ENCODE results near the gene RNU1-2. TPM values are rescaled to one million over a fixed set of nuclear protein-coding genes. Genes with fewer than 3 reads are reported as not detected.
"Not testable (repeated sequence)": the region's sequence is repeated elsewhere in the genome, so short reads cannot be mapped to it uniquely, and the experiment has no call there.

RNU1-2 gene
- total RNA-seq, 5 donors from 2014 or later (not counting 1 experiment from before 2014, with no cell fraction given) = 2,148 to 4,743 (median 3,650) TPM

DNA sequence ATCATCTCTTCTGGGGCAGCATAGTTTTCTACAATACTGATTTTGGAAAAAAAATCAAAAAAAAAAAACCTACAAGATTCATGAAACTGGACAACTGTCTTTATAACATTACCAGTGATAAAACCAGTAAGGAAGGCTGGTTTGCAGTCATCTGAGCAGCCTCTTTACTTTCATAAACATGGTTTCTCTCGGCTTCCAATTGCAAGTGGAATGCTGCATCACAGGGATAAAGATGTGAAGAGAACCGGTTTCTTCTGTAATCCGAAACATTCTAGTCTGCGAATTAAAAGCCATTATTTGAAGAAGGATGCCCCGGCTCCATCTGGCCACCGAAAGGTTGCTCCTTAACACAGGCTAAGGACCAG lies 565 bp upstream of the RNU1-2 start:
- peak overlapping the region; percentile 46 to 84 (median 80) for H3K4me3 Mint-ChIP-seq
- CTCF ChIA-PET; H3K27me3 Mint-ChIP-seq; H3K36me3 ChIP-seq (ENCODE audit: control insufficient read depth in 2 of 2, extremely low read depth in 1 of 2, insufficient read depth in 1 of 2, low read length in 1 of 2); H3K9me3 Mint-ChIP-seq; H3K27me3 ChIP-seq (replicated peaks in 1 of 2; ENCODE audit: control insufficient read depth in 2 of 2, extremely low read depth in 1 of 2, insufficient read depth in 2 of 2, low read length in 1 of 2); H3K9me3 ChIP-seq; ATAC-seq (replicated peaks in 1 of 4); POLR2A ChIA-PET; DNase-seq; H3K36me3 Mint-ChIP-seq: not testable (repeated sequence)
- WGBS (ENCODE audit: insufficient coverage) = no CpG with 5 or more reads among the region's 6 CpGs
- H3K4me3 ChIP-seq (ENCODE audit: control insufficient read depth in 1 of 2, extremely low read depth in 1 of 2, low read length in 1 of 2) = peak overlapping the region in 1 of 2 donors; percentile 47
- H3K4me1 Mint-ChIP-seq = peaks cover 25 to 41% (median 31%) of the 10 kb centered on the region in 3 donors
- peak overlapping the region; percentile 97 for H3K27ac ChIP-seq (ENCODE audit: low read length)
- H3K27ac Mint-ChIP-seq = peak overlapping the region; percentile 100
- H3K4me1 ChIP-seq (ENCODE audit: control insufficient read depth in 1 of 2, extremely low read depth in 1 of 2, insufficient read depth in 2 of 2, low read length in 2 of 2) = peaks cover 5 to 13% of the 10 kb centered on the region in 2 experiments

DNA sequence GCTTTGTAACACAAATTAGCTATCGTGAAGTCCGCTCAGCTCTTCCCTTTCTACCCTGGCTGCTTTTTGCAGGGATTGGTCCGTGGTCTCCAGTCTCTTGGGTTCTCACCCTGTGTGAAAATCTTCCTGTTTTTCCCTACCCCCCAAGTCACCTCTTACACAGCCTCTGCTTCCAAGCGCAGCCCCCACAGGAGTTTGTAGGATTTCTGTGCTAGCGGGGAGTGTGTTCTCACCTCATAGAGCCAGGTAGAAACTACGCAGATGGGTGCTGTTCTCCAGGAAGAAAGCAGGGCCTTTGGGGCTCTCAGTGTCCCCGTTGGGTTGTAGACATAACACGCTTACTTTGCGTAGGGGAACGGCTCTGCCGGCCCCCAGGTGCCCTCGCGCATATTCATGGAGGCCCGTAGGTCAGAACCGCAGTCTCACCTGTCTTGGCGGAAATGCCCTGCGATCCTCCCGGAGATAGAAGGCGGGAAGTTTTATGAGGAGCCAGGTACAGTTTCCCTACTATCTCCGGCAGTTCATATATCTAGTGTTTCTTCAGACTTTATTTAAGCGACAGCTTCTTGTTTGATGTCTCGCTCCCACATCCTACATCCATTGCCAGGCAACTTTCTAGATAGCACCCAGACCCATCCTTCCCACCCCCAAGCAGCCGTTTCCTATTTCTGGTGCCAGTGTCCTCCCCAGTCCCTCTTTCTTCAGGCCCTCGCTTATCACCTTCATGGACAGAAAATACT lies 706 bp downstream of the RNU1-2 start:
- not testable (repeated sequence) for H3K27me3 Mint-ChIP-seq; H3K36me3 ChIP-seq (ENCODE audit: control insufficient read depth in 2 of 2, extremely low read depth in 1 of 2, insufficient read depth in 1 of 2, low read length in 1 of 2); H3K9me3 ChIP-seq; H3K36me3 Mint-ChIP-seq; H3K27me3 ChIP-seq (replicated peaks in 1 of 2; ENCODE audit: control insufficient read depth in 2 of 2, extremely low read depth in 1 of 2, insufficient read depth in 2 of 2, low read length in 1 of 2); H3K9me3 Mint-ChIP-seq
- Mint-ChIP-seq H3K27ac (peak overlapping the region; percentile 100), H3K4me3 (peak overlapping the region; percentile 65 to 84 (median 80)), H3K4me1 (peaks cover 35 to 47% (median 41%) of the 10 kb centered on the region in 3 donors)
- ChIA-PET CTCF (interaction anchor here in 1 of 2 donors (0.6 kb wide), 1 partner anchor 19 kb away, joined by 5 read pairs; no protein-coding TSS in a partner anchor), POLR2A (interaction anchor here in 1 of 2 donors (0.7 kb wide), 1 partner anchor 9 kb away, joined by 4 read pairs; no protein-coding TSS in a partner anchor)
- WGBS (ENCODE audit: insufficient coverage) = 23% methylated on average over 19 of the region's 24 CpGs
- Histone ChIP-seq H3K27ac (ENCODE audit: low read length) (peak overlapping the region; percentile 97), H3K4me3 (ENCODE audit: control insufficient read depth in 1 of 2, extremely low read depth in 1 of 2, low read length in 1 of 2) (peak overlapping the region in 1 of 2 donors; percentile 47), H3K4me1 (ENCODE audit: control insufficient read depth in 1 of 2, extremely low read depth in 1 of 2, insufficient read depth in 2 of 2, low read length in 2 of 2) (peaks cover 10 to 16% of the 10 kb centered on the region in 2 experiments)
- ATAC-seq (replicated peaks in 1 of 4) (peak in 3 of 4 experiments; percentile 4 to 9 (median 8)), DNase-seq (peak in 34 of 35 experiments; percentile 27 to 83 (median 52))

DNA sequence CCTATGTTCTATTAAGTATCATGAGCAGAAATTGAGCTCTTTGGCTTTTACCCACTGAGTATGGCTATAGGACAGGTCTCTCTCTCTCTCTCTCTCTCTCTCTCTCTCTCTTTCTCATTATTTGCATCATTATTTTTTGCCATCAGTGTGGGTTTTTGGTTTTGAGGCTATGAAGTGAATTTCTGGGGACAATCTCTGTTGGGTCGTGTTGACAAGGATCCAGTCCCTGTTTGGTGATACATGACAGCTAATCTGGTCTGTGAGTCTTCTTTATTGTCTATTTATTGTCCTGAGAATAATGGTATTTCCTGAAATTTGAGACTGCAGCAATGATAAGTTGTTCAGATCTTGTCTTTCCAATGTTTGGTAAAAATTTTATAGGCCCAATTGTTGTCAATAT lies 1.9 kb downstream of the RNU1-2 start:
- H3K36me3 ChIP-seq (ENCODE audit: control insufficient read depth in 2 of 2, extremely low read depth in 1 of 2, insufficient read depth in 1 of 2, low read length in 1 of 2); H3K9me3 Mint-ChIP-seq; H3K9me3 ChIP-seq; CTCF ChIA-PET; H3K36me3 Mint-ChIP-seq; H3K27me3 ChIP-seq (replicated peaks in 1 of 2; ENCODE audit: control insufficient read depth in 2 of 2, extremely low read depth in 1 of 2, insufficient read depth in 2 of 2, low read length in 1 of 2); DNase-seq; H3K27ac ChIP-seq (ENCODE audit: low read length); H3K27me3 Mint-ChIP-seq; H3K4me3 ChIP-seq (ENCODE audit: control insufficient read depth in 1 of 2, extremely low read depth in 1 of 2, low read length in 1 of 2); ATAC-seq (replicated peaks in 1 of 4): not testable (repeated sequence)
- peaks cover 12 to 18% of the 10 kb centered on the region in 2 experiments for H3K4me1 ChIP-seq (ENCODE audit: control insufficient read depth in 1 of 2, extremely low read depth in 1 of 2, insufficient read depth in 2 of 2, low read length in 2 of 2)
- H3K4me1 Mint-ChIP-seq = peaks cover 40 to 55% (median 42%) of the 10 kb centered on the region in 3 donors
- H3K4me3 Mint-ChIP-seq = peak overlapping the region; percentile 65 to 84 (median 73)
- POLR2A ChIA-PET = interaction anchor here in 1 of 2 donors (0.6 kb wide), 1 partner anchor 154 kb away, joined by 3 read pairs; no protein-coding TSS in a partner anchor
- peak overlapping the region; percentile 93 to 100 for H3K27ac Mint-ChIP-seq
- no CpG with 5 or more reads among the region's 1 CpG for WGBS (ENCODE audit: insufficient coverage)

DNA sequence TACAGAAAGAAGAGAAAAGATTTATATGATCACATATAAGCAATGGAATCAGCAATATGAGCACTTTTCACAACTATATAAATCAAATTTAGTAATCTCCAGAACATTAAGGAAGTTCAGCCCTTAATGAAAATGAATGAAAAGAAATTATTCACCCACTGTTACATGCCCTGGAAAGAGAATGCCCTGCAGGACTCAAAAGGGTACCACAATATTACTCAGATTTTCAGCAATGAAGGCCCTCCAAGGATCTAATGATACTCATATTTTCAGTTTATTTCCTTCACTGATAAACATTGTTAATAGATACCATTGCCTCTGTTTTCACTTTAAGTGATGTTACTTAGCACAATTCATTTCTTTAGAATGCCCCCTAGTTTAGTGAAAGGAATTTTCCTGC lies 2.5 kb downstream of the RNU1-2 start:
- H3K36me3 ChIP-seq (ENCODE audit: control insufficient read depth in 2 of 2, extremely low read depth in 1 of 2, insufficient read depth in 1 of 2, low read length in 1 of 2); CTCF ChIA-PET; POLR2A ChIA-PET; H3K36me3 Mint-ChIP-seq; H3K27me3 ChIP-seq (replicated peaks in 1 of 2; ENCODE audit: control insufficient read depth in 2 of 2, extremely low read depth in 1 of 2, insufficient read depth in 2 of 2, low read length in 1 of 2); DNase-seq; ATAC-seq (replicated peaks in 1 of 4); H3K9me3 Mint-ChIP-seq; H3K27me3 Mint-ChIP-seq; H3K4me3 ChIP-seq (ENCODE audit: control insufficient read depth in 1 of 2, extremely low read depth in 1 of 2, low read length in 1 of 2); H3K9me3 ChIP-seq; H3K27ac ChIP-seq (ENCODE audit: low read length): not testable (repeated sequence)
- H3K4me3 Mint-ChIP-seq = peak overlapping the region in 2 of 3 donors; percentile 65 to 73
- H3K27ac Mint-ChIP-seq = peak overlapping the region; percentile 93 to 100
- peaks cover 17 to 23% of the 10 kb centered on the region in 2 experiments for H3K4me1 ChIP-seq (ENCODE audit: control insufficient read depth in 1 of 2, extremely low read depth in 1 of 2, insufficient read depth in 2 of 2, low read length in 2 of 2)
- peaks cover 40 to 61% (median 48%) of the 10 kb centered on the region in 3 donors for H3K4me1 Mint-ChIP-seq

DNA sequence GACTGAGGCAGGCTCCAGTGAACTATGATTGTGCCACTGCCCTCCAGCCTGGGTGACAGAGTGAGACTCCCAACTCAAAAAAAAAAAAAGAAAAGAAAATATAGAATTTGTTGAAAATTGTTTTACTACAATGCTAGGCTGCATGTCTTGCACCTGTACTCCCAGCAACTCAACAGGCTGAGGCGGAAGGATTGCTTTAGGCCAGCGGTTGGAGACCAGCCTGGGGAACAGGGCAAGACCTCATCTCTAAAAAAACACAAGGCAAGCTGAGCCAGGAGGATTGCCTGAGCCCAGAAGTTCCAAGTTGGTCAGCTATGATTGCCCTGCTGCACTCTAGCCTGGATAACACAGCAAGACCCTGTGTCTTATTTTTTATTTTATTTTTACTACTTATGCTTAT lies 3.2 kb downstream of the RNU1-2 start:
- H3K27ac ChIP-seq (ENCODE audit: low read length); H3K27ac Mint-ChIP-seq; H3K4me3 Mint-ChIP-seq; H3K36me3 Mint-ChIP-seq; H3K4me3 ChIP-seq (ENCODE audit: control insufficient read depth in 1 of 2, extremely low read depth in 1 of 2, low read length in 1 of 2); ATAC-seq (replicated peaks in 1 of 4); H3K27me3 ChIP-seq (replicated peaks in 1 of 2; ENCODE audit: control insufficient read depth in 2 of 2, extremely low read depth in 1 of 2, insufficient read depth in 2 of 2, low read length in 1 of 2); H3K27me3 Mint-ChIP-seq; CTCF ChIA-PET; DNase-seq; H3K36me3 ChIP-seq (ENCODE audit: control insufficient read depth in 2 of 2, extremely low read depth in 1 of 2, insufficient read depth in 1 of 2, low read length in 1 of 2); H3K9me3 ChIP-seq; H3K9me3 Mint-ChIP-seq: not testable (repeated sequence)
- peaks cover 40 to 68% (median 55%) of the 10 kb centered on the region in 3 donors for H3K4me1 Mint-ChIP-seq
- POLR2A ChIA-PET = interaction anchor here in 1 of 2 donors (0.6 kb wide), 2 partner anchors 23 to 475 kb away, joined by 3 read pairs; partner anchors contain the start of gene CROCC
- no CpG with 5 or more reads among the region's 2 CpGs for WGBS (ENCODE audit: insufficient coverage)
- H3K4me1 ChIP-seq (ENCODE audit: control insufficient read depth in 1 of 2, extremely low read depth in 1 of 2, insufficient read depth in 2 of 2, low read length in 2 of 2) = peaks cover 21 to 26% of the 10 kb centered on the region in 2 experiments

DNA sequence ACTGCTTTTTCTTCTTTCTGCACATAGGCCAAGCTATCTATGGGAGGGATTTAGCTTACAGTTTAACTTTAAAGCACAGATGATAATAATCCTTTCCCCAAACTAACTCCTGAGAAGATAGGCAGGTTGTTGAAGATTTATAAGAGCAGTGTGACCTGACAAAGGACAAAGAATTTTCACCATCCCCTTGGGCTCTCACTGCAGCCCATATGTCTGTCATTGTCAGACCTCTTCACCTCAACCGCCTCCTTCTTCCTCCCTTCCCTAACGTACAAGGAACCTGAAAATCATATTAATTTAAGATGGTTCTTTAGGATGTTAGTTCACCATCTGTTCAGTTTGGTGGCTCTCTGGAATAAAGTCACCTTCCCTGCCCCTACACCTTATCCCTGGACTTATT lies 5.0 kb downstream of the RNU1-2 start:
- Histone ChIP-seq H3K27me3 (replicated peaks in 1 of 2; ENCODE audit: control insufficient read depth in 2 of 2, extremely low read depth in 1 of 2, insufficient read depth in 2 of 2, low read length in 1 of 2) (no peaks in the 10 kb centered on the region), H3K4me1 (ENCODE audit: control insufficient read depth in 1 of 2, extremely low read depth in 1 of 2, insufficient read depth in 2 of 2, low read length in 2 of 2) (peaks cover 29 to 36% of the 10 kb centered on the region in 2 experiments), H3K36me3 (ENCODE audit: control insufficient read depth in 2 of 2, extremely low read depth in 1 of 2, insufficient read depth in 1 of 2, low read length in 1 of 2) (no peaks in the 10 kb centered on the region), H3K27ac (ENCODE audit: low read length) (no peak overlapping the region), H3K9me3 (no peaks in the 10 kb centered on the region), H3K4me3 (ENCODE audit: control insufficient read depth in 1 of 2, extremely low read depth in 1 of 2, low read length in 1 of 2) (no peak overlapping the region)
- DNase-seq (no peak), ATAC-seq (replicated peaks in 1 of 4) (no peak)
- peak overlapping the region; percentile 52 to 69 for H3K27ac Mint-ChIP-seq
- no peaks in the 10 kb centered on the region for H3K36me3 Mint-ChIP-seq
- ChIA-PET POLR2A (no interaction called here), CTCF (no interaction called here)
- peaks cover 40 to 61% (median 53%) of the 10 kb centered on the region in 3 donors for H3K4me1 Mint-ChIP-seq
- peak overlapping the region in 1 of 3 donors; percentile 65 for H3K4me3 Mint-ChIP-seq
- no peaks in the 10 kb centered on the region for H3K9me3 Mint-ChIP-seq
- no peaks in the 10 kb centered on the region for H3K27me3 Mint-ChIP-seq
- no CpG with 5 or more reads among the region's 2 CpGs for WGBS (ENCODE audit: insufficient coverage)

Data from T-cell (primary cell).